K562 (cell line): ENCODE measurements around the gene CTPS2. TPM values are rescaled to one million over a fixed set of nuclear protein-coding genes. Genes with fewer than 3 reads are reported as not detected.

ENCODE experiments used
- ATAC-seq: fragments of 200-7000 bp; cut with Tn5 transposase; 3 replicates; pipeline ENCODE4 v1.9.1; 2020; ENCODE audit warnings: moderate library complexity
- BruUV-seq: library from RNA; stranded (reverse); fragments of 400-500 nt; replicated peaks from 2 replicates; lab custom pipeline; 2021; lab: Mats Ljungman, UMichigan
- CTCF ChIA-PET: fragments of 300-600 bp; formaldehyde crosslinking; extraction: SDS; loops from one replicate; lab custom pipeline; 2021; ENCODE audit warnings: low intra/inter-chr PET ratio; lab: Yijun Ruan, JAX
- POLR2A ChIA-PET: fragments of 300-600, 350-650 bp; sonication (Branson Sonifier 250); formaldehyde crosslinking; extraction: SDS; loops from one replicate; lab custom pipeline; 2021; ENCODE audit warnings: antibody characterized with exemption, inconsistent platforms; lab: Yijun Ruan, JAX
- DNase-seq, 4 experiments: peaks; one replicate each; pipeline versions ENCODE4 v3.0.0 to v3.0.0-alpha.2; 2011 to 2018; ENCODE audit warnings: low spot score in 3 of 4, mixed read lengths in 3 of 4; ENCODE audit errors: extremely low read depth in 1 of 4
- FAIRE-seq: peaks from 2 replicates; lab custom pipeline; 2011; peaks lifted over from hg19 to GRCh38; lab: Jason Lieb, UNC
- H2AFZ ChIP-seq: 2 replicates; pipeline ENCODE4 v1.6.0; 2011; ENCODE audit warnings: low read depth, low read length, control low read depth, inconsistent platforms
- H3K27ac ChIP-seq: fragments of 200-600 bp; 3 replicates; pipeline ENCODE4 v1.8.0; 2011; ENCODE audit warnings: low read depth, mild to moderate bottlenecking, control low read depth, inconsistent platforms, low read length, moderate library complexity, mixed read lengths; ENCODE audit errors: extremely low read depth
- H3K27me3 ChIP-seq, 2 experiments: fragments of 300-600 bp in 1 of 2; 2 replicates in 1 of 2; 3 replicates in 1 of 2; pipeline versions ENCODE4 v1.6.0 to v1.8.0; 2011; ENCODE audit warnings: inconsistent platforms in 2 of 2, low read length in 2 of 2, mild to moderate bottlenecking in 1 of 2, mixed read lengths in 1 of 2, moderate library complexity in 1 of 2; ENCODE audit not compliant: control insufficient read depth in 2 of 2, insufficient read depth in 2 of 2
- H3K36me3 ChIP-seq: fragments of 300-600 bp; 3 replicates; pipeline ENCODE4 v1.8.0; 2011; ENCODE audit warnings: mild to moderate bottlenecking, low read length, inconsistent platforms; ENCODE audit not compliant: control insufficient read depth, insufficient read depth
- H3K4me1 ChIP-seq, 2 experiments: fragments of 200-600 bp in 1 of 2; replicated peaks in 1 of 2; 2 replicates in 1 of 2; 3 replicates in 1 of 2; pipeline versions ENCODE4 v1.5.1 to v1.8.0; 2011; ENCODE audit warnings: inconsistent platforms in 2 of 2, low read length in 2 of 2, mild to moderate bottlenecking in 1 of 2, mixed read lengths in 1 of 2, moderate library complexity in 1 of 2; ENCODE audit not compliant: control insufficient read depth in 2 of 2, insufficient read depth in 2 of 2
- H3K4me2 ChIP-seq: 2 replicates; pipeline ENCODE4 v1.6.1; 2011; ENCODE audit warnings: low read length, control low read depth, inconsistent platforms, mixed read lengths; ENCODE audit not compliant: insufficient read depth
- H3K4me3 ChIP-seq: fragments of 200-600 bp; sonication (generic), shearing (Covaris generic); 2 replicates; pipeline ENCODE4 v1.5.1; 2016; ENCODE audit warnings: control low read depth, inconsistent platforms
- H3K79me2 ChIP-seq: fragments of 200-600 bp; 3 replicates; pipeline ENCODE4 v1.8.0; 2011; ENCODE audit warnings: low read length, inconsistent platforms; ENCODE audit not compliant: control insufficient read depth, insufficient read depth
- H3K9ac ChIP-seq, 2 experiments: 2 replicates each; pipeline versions ENCODE4 v1.6.0 to v1.6.1; 2011; ENCODE audit warnings: low read depth in 2 of 2, low read length in 2 of 2, control low read depth in 1 of 2, inconsistent platforms in 1 of 2, mild to moderate bottlenecking in 1 of 2, mixed read lengths in 1 of 2; ENCODE audit not compliant: insufficient read depth in 1 of 2
- H3K9me1 ChIP-seq: one replicate; pipeline ENCODE4 v1.6.0; 2011; ENCODE audit warnings: inconsistent platforms, mild to moderate bottlenecking, low read length, moderate library complexity; ENCODE audit not compliant: control insufficient read depth, insufficient read depth
- H3K9me3 ChIP-seq: replicated peaks from 2 replicates; pipeline ENCODE4 v1.5.1; 2011; ENCODE audit warnings: low read depth, low read length, inconsistent platforms; ENCODE audit not compliant: control insufficient read depth, insufficient read depth
- H4K20me1 ChIP-seq: replicated peaks from 2 replicates; pipeline ENCODE4 v1.6.1; 2011; ENCODE audit warnings: low read length, inconsistent platforms, mixed read lengths; ENCODE audit not compliant: control insufficient read depth, insufficient read depth
- ATF7 ChIP-seq: fragments of 450-650 bp; IDR thresholded peaks from 2 replicates; pipeline ENCODE4 v1.7.1; 2014; ENCODE audit warnings: mild to moderate bottlenecking, moderate library complexity
- SIRT6 ChIP-seq: IDR thresholded peaks from one replicate; pipeline ENCODE4 v1.6.1; 2012; ENCODE audit warnings: low read depth, mild to moderate bottlenecking, control low read depth, inconsistent platforms, low read length, moderate library complexity
- WGBS: fragments of 100-300 bp; shearing (Covaris generic); methylation state at CpG from one replicate; pipeline ENCODE4 v1.1.6; 2016; ENCODE audit warnings: low coverage, mixed read lengths; ENCODE audit not compliant: insufficient coverage; ENCODE audit errors: missing lambda C conversion rate; 5-methylcytosine and 5-hydroxymethylcytosine counted together
- in situ Hi-C: fragments of 300-500 bp; cut with MboI; formaldehyde crosslinking; loops from 4 replicates; pipeline ENCODE4 v1.15.0; 2018; ENCODE audit warnings: inconsistent platforms, mixed read lengths
- intact Hi-C: fragments of 100-400 bp; cut with micrococcal nuclease; formaldehyde crosslinking; loops from 2 replicates; pipeline ENCODE4 v1.14.2; 2022
- polyA plus RNA-seq, 8 experiments: library from polyadenylated mRNA; depleted of rRNA in 4 of 8; stranded (reverse) in 5 of 8; unstranded in 3 of 8; fragments of >200 nt; fragmentation: Nextera tagmentation in 2 of 8; fragmentation: Illumina TruSeq in 1 of 8; extraction: Ambion mirVana in 2 of 8; extraction: Trizol in 1 of 8; gene quantifications; 2 replicates each; pipeline versions ENCODE4 v1.2.1 to v1.2.3, GENCODE V29; 2011 to 2014; ENCODE audit warnings: inconsistent platforms in 1 of 8, missing spikeins in 1 of 8
- total RNA-seq, 7 experiments: library from RNA; depleted of rRNA in 6 of 7; stranded (reverse); fragments of >200 nt in 6 of 7; fragmentation: Illumina TruSeq in 2 of 7; extraction: Trizol in 2 of 7; gene quantifications; 2 replicates each; pipeline versions ENCODE4 v1.2.1 to v1.2.3, GENCODE V29; 2011 to 2021; ENCODE audit warnings: low replicate concordance in 1 of 7
- TF ChIP-seq, protein P1 (sequence below), 2 experiments: fragments of 450-650 bp in 1 of 2; sonication (generic) in 1 of 2; formaldehyde crosslinking in 1 of 2; IDR thresholded peaks in 1 of 2; conservative IDR thresholded peaks in 1 of 2; 2 replicates each; pipeline versions ENCODE4 v1.6.1 to v1.8.1; 2016 to 2023; ENCODE audit warnings: mild to moderate bottlenecking in 2 of 2, moderate library complexity in 2 of 2, inconsistent platforms in 1 of 2, missing genetic modification reagents in 1 of 2
- TF ChIP-seq, protein P2 (sequence below): sonication (generic); formaldehyde crosslinking; IDR thresholded peaks from 2 replicates; pipeline ENCODE4 v1.8.0; 2022; ENCODE audit warnings: mild to moderate bottlenecking, missing genetic modification reagents

The CTPS2 gene
- total and polyA plus RNA-seq, 9 of the 15 experiments (the other 6 are each of a cell fraction or from before 2014, with no cell fraction given) = 5.4 to 19.5 (median 14.1) TPM

DNA sequence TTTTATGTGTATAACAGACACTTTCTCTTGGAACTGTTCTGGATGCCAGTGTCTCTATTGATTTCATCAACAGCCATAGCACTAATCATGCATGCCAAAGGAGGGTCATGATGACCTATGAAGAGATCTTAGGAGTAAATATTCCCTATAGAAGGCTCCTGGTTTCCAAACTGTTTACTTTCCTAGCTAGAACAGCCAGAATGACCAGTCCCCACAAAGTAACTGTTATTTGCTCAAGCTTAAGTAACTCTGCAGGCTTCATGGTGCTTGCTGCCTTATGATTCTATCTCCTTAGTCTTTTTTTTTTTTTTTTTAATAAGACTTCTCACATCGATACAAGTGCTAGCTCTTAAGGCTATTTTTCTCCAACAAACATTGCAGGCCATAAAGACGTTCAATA lies 50.1 kb downstream of the CTPS2 start:
- in situ Hi-C loops (loop anchor here (25.0 kb wide), 1 partner anchor 400 kb away; no protein-coding TSS in a partner anchor), intact Hi-C loops (no loop called here)
- Histone ChIP-seq H3K36me3 (peaks cover 20% of the 10 kb centered on the region; the same call in 2 of the 3 replicates), H3K4me3 (no peak overlapping the region), H2AFZ (no peak overlapping the region), H3K9me3 (no peaks in the 10 kb centered on the region), H3K27ac (no peak overlapping the region), H3K79me2 (no peaks in the 10 kb centered on the region), H3K9ac (no peak overlapping the region), H3K4me2 (no peak overlapping the region), H3K4me1 (no peaks in the 10 kb centered on the region), H3K27me3 (no peaks in the 10 kb centered on the region), H4K20me1 (no peaks in the 10 kb centered on the region), H3K9me1 (no peaks in the 10 kb centered on the region)
- BruUV-seq = no TSS peak
- 58% methylated on average over 2 of the region's 2 CpGs for WGBS
- ATAC-seq (no peak), DNase-seq (no peak), FAIRE-seq (no peak)
- TF ChIP-seq SIRT6 = no peak
- ChIA-PET POLR2A (no interaction called here), CTCF (no interaction called here)

DNA sequence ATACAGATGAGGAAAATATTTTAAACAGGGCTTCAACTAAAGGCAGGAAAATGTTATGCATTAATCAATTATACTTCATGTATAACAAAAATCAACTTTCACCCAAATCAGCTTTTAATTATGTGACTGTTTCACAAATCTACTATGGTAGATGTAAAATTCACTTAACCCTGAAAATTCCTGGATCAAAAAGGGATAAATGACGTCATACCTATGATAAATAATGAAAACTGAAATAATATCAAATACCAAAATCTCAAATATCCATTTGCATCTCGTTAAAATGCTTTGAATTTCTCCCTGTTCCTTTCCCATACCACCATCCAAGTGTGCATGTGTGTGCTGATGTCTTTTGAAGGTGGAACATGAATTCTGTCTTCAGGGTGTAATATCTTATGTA lies 51.0 kb downstream of the CTPS2 start:
- Histone ChIP-seq H3K9ac (no peak overlapping the region), H3K9me3 (no peaks in the 10 kb centered on the region), H3K4me2 (no peak overlapping the region), H3K4me3 (no peak overlapping the region), H4K20me1 (no peaks in the 10 kb centered on the region), H3K9me1 (no peaks in the 10 kb centered on the region), H3K27ac (no peak overlapping the region), H3K79me2 (no peaks in the 10 kb centered on the region), H3K27me3 (no peaks in the 10 kb centered on the region), H3K36me3 (peaks cover 15% of the 10 kb centered on the region; the same call in 2 of the 3 replicates), H2AFZ (no peak overlapping the region), H3K4me1 (no peaks in the 10 kb centered on the region)
- 0 out of 2 replicates have a peak, but pooled peaks have one; percentile 19 for TF ChIP-seq ATF7
- TF ChIP-seq, protein P1, sequence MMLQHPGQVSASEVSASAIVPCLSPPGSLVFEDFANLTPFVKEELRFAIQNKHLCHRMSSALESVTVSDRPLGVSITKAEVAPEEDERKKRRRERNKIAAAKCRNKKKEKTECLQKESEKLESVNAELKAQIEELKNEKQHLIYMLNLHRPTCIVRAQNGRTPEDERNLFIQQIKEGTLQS (IDR thresholded peaks at IDR 0.05) = peak; percentile 48; the same call in 1 of the 2 replicates
- TF ChIP-seq, protein P1 (CRISPR knock-in tag; conservative IDR thresholded peaks at IDR 0.05) = no peak
- TF ChIP-seq, protein P2, sequence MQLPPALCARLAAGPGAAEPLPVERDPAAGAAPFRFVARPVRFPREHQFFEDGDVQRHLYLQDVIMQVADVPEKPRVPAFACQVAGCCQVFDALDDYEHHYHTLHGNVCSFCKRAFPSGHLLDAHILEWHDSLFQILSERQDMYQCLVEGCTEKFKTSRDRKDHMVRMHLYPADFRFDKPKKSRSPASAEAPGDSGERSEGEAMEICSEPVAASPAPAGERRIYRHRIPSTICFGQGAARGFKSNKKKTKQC (CRISPR knock-in tag) = no peak
- DNase-seq (no peak), FAIRE-seq (no peak), ATAC-seq (no peak)
- 45% methylated on average over 2 of the region's 2 CpGs for WGBS
- ChIA-PET POLR2A (no interaction called here), CTCF (no interaction called here)
- no TSS peak for BruUV-seq
- in situ Hi-C loops = loop anchor here (25.0 kb wide), 1 partner anchor 399 kb away; no protein-coding TSS in a partner anchor
- intact Hi-C loops = no loop called here
